ENCODE results near the gene NKX2-2. TPM values are rescaled to one million over a fixed set of nuclear protein-coding genes. Genes with fewer than 3 reads are reported as not detected.

The NKX2-2 gene
- total and polyA plus RNA-seq, 2 of the 4 experiments (the other 2 are of a cell fraction) = not detected

DNA sequence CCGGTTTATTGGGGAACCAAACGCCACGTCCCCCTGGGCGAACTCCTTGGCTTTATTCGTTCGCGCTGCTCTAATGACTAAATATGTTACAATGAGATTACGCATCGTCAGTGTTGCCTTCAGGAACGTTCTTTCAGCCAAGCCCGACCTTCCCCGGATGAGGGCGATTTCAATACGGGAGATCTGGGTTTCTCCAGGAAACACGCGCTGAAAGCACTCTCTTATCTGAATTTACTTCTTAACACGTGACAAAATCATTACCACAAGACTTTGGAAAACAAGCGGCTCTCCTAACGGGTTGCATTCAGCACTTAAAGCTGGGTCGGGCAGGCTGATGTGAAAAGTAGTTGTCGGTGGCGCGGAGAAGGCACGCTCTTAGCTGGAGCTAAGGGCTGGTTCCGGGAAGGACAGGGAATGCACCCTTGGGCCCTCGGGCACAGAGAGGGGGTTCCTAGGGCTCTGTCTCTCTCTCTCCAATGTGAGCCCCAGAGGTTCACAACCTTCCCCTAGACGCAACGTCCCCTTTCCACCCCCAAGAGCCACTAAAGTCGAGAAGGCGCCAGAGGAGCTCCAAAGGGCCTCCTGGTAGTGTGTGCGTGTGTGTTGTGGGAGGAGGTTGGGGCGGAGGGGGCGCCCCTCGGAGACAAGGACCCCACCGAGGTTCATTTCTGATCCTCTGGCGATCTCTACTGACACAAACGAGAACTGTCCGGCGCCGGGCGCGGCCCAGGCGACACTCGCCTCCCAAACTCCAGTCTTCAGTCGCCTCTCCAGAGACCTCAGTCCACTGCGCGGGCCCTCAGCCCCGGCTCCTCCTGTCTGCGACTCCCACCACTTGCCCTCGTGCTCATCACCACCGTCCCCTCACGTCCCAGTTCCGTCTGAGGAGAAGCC is 7.1 kb upstream of the NKX2-2 start:
- no peak overlapping the region for H3K4me2 ChIP-seq (ENCODE audit: low read depth, low read length)
- no peaks in the 10 kb centered on the region for H4K20me1 ChIP-seq (ENCODE audit: insufficient read depth, low read length)
- H3K23ac ChIP-seq (ENCODE audit: low read depth, low read length) = no peak overlapping the region
- H3K56ac ChIP-seq (ENCODE audit: extremely low read depth, insufficient read depth, low read length) = no peak overlapping the region
- dilution Hi-C loops (cut with HindIII; ENCODE audit: low sequenced_read_pairs, unreplicated experiment) (no loop called here), in situ Hi-C loops (cut with MboI; ENCODE audit: low sequenced_read_pairs) (no loop called here), intact Hi-C loops (cut with micrococcal nuclease) (no loop called here)
- no peak overlapping the region for H3K9ac ChIP-seq (ENCODE audit: low read depth, low read length)
- H2BK20ac ChIP-seq (ENCODE audit: low read depth, low read length) = no peak overlapping the region
- no peaks in the 10 kb centered on the region for H3K9me1 ChIP-seq (ENCODE audit: insufficient read depth, low read length)
- H3K79me1 ChIP-seq (ENCODE audit: low read depth in 1 of 2, low read length in 2 of 2) = no peaks in the 10 kb centered on the region
- no peak overlapping the region for H3K4me3 ChIP-seq (ENCODE audit: insufficient read depth, low read depth, low read length)
- H2AK9ac ChIP-seq (replicated peaks; ENCODE audit: low read depth, low read length, poor library complexity) = no peak overlapping the region
- no peak overlapping the region for H3K18ac ChIP-seq (ENCODE audit: low read depth, low read length)
- no peak overlapping the region for H3K14ac ChIP-seq (replicated peaks; ENCODE audit: low read depth, low read length)
- H3K27ac ChIP-seq (ENCODE audit: insufficient read depth, low read length) = no peak overlapping the region
- H2BK120ac ChIP-seq (ENCODE audit: low read depth, low read length) = no peak overlapping the region
- H3K4ac ChIP-seq (ENCODE audit: low read depth, low read length) = no peak overlapping the region
- no peak for ATAC-seq (ENCODE audit: low read depth)
- H2AFZ ChIP-seq (replicated peaks; ENCODE audit: low read length, poor library complexity) = peak overlapping the region; percentile 33
- H3K27me3 ChIP-seq (ENCODE audit: control insufficient read depth, insufficient read depth, low read length) = peaks cover 87% of the 10 kb centered on the region
- 3% methylated on average over 26 of the region's 53 CpGs; no CpG with 5 or more reads in 1 of the 2 experiments for WGBS, 2 experiments (ENCODE audit: extremely low coverage in 2 of 2, insufficient read length in 1 of 2)
- H3K4me1 ChIP-seq (ENCODE audit: control insufficient read depth, insufficient read depth, low read length) = no peaks in the 10 kb centered on the region
- no peak overlapping the region for H4K91ac ChIP-seq (ENCODE audit: insufficient read depth, low read depth, low read length)
- no peak overlapping the region for H2BK5ac ChIP-seq (ENCODE audit: low read depth, low read length, poor library complexity, severe bottlenecking)
- POLR2A ChIA-PET (ENCODE audit: unreplicated experiment) = no interaction called here
- H3K36me3 ChIP-seq (ENCODE audit: control insufficient read depth, insufficient read depth, low read length) = no peaks in the 10 kb centered on the region
- CTCF ChIA-PET = interaction anchor here (0.6 kb wide), 1 partner anchor 286 kb away, joined by 4 read pairs; no protein-coding TSS in a partner anchor
- no peak overlapping the region for H4K8ac ChIP-seq (ENCODE audit: low read depth in 2 of 2, low read length in 2 of 2)
- H3K9me3 ChIP-seq (ENCODE audit: control insufficient read depth, insufficient read depth, low read length) = 0 out of 2 replicates have a peak, but pooled peaks cover 2% of the 10 kb centered on the region
- BruUV-seq (replicated peaks) = no TSS peak
- H2AK5ac ChIP-seq (ENCODE audit: low read depth, low read length) = no peak overlapping the region
- no peak for DNase-seq
- no peak overlapping the region for H2BK15ac ChIP-seq (ENCODE audit: low read depth, low read length)
- TF ChIP-seq SMC3 (IDR thresholded peaks at IDR 0.05; ENCODE audit: low read depth, low read length) (no peak), MAZ (IDR thresholded peaks at IDR 0.05; ENCODE audit: borderline replicate concordance, low read depth, low read length) (no peak), RFX5 (IDR thresholded peaks at IDR 0.05; ENCODE audit: low read depth, low read length) (no peak), MAFK (IDR thresholded peaks at IDR 0.05; ENCODE audit: low read depth, low read length) (no peak), MXI1 (IDR thresholded peaks at IDR 0.05; ENCODE audit: borderline replicate concordance, low read depth, low read length) (no peak), CHD1 (IDR thresholded peaks at IDR 0.05; ENCODE audit: low read depth, low read length) (no peak)
- TF ChIP-seq, protein P1, sequence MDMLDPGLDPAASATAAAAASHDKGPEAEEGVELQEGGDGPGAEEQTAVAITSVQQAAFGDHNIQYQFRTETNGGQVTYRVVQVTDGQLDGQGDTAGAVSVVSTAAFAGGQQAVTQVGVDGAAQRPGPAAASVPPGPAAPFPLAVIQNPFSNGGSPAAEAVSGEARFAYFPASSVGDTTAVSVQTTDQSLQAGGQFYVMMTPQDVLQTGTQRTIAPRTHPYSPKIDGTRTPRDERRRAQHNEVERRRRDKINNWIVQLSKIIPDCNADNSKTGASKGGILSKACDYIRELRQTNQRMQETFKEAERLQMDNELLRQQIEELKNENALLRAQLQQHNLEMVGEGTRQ (IDR thresholded peaks at IDR 0.05; ENCODE audit: low read depth, low read length) = no peak
- no peak overlapping the region for H4K5ac ChIP-seq (ENCODE audit: low read depth, low read length)
